KBM-7 (cell line): ENCODE results near the gene ISM1.

Source experiments
- DNase-seq: peaks from one replicate; pipeline ENCODE4 v3.0.0-alpha.2; 2015
- in situ Hi-C: fragments of 300-500 bp; cut with MboI; formaldehyde crosslinking; loops from 2 replicates; pipeline ENCODE4 v1.14.3; 2020; ENCODE audit warnings: low sequenced_read_pairs, low pct_unique_long_range_greater_than_20kb, mixed read lengths

ISM1 gene

DNA sequence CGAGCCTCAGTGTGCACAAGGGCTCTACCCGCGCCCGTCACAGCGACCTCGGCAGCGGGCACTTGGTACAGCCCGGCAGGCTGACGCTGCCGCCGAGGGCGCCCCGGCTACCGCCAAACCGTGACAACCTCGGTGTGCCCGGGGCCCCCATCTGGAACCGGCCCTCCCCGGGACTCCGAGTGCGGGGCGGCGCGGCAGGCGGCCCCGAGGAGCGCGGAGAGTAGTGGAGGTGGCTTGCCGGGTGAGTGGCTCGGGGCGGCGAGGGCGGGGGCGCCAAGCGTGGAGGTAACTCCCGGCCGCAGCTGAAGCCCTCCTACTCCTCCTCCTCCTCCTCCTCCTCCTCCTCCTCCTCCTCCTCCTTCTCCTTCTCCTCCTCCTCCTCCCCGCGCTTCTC is at the start of gene ISM1:
Gene ISM1, plus strand, starts transcription at position 371 of the 394 bp plus-strand sequence. CDS start 503 bp downstream, outside the sequence.
- in situ Hi-C loops = no loop called here
- DNase-seq = no peak

DNA sequence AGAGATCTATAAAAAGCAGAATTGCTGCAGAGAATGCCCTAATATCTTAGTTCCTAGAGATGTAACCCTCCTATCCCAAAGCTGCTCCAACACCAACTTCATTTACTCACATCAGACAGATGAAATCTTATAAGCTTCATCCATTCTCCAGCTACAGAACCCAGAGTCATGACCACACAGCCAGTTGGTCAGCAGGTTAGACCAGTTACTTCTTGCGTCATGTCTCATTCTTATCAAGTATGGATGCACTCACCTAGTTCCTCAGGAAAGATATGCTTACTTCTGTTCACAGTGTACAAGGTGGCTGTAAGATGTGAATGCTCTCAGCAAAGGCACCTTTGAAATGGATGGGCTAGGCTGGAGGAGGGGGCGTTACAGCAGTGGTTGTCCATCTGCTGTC is 47.9 kb upstream of the ISM1 start:
- in situ Hi-C loops = no loop called here
- no peak for DNase-seq

DNA sequence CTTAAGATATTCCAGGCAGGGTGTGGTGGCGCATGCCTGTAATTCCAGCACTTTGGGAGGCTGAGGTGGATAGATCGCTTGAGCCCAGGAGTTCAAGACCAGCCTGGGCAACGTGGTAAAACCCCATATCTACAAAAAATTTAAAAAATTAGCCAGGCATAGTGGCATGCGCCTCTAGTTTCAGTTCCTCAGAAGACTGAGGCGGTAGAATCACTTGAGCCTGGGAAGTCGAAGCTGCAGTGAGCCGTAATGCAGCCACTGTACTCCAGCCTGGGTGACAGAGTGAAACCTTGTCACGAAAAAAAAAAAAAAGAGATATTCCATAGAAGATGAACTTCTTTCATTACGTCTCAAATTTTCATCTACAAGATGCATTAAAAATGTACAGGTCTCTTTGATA is 46.7 kb upstream of the ISM1 start:
- DNase-seq = no peak
- in situ Hi-C loops = no loop called here

DNA sequence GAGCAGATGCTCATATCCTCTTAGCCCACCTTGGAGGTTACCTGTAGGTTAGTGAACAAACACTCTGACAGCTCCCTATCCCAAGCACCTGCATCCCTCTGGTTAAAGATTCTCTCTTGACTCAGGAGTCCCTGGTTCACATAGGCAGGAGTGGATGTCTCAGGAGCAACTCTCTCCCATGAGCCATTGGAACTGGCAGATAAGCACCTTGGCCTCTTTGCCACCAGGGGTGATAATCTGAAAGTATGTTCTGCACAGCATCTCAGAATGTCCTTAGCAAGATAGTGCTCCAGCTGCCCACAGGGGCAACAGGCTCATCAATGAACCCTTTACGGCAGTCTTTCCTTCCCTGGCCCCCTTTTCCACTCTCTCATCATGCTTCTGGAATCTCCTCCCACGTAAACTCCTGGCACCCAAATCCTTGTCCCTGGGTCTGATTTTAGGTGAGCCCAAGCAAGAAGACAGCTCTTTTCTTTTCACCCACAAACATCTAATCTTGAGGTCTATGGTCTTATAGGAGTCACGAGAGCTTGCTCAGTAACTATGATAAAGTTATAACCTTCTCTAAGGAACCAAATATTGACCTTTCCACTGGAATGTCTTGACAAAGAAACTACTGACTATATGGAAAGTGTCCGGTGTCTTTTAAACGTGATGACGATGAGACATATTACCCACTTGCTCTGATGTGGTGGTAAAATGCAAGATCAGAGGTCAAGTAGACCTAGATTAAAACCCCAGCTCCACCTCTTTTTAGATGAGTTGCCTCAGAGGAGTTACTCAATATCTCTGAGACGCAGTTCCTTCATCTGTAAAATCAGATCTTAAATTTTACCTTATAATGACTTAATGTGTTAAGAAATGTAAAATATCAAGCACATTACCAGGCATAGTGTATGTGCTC is 39.8 kb upstream of the ISM1 start:
- in situ Hi-C loops = no loop called here
- DNase-seq = no peak

DNA sequence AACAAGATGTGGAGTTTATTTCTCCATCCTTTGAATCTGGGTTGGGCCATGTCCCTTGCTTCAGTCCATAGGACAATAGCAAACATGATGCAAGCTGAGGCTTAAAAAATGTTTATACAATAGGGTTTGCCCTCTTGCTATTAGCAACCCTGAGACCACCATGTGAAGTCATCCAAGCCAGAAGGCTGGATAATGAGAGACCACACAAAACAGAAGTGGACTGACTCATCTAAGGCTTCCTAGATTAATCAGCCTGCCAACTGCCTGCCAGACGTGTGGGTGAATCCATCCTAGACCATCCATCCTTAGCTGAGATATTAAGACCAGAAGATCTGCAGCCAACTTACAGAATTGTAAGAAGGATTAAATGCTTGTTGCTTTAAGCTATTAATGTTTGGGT is 38.1 kb upstream of the ISM1 start:
- in situ Hi-C loops = no loop called here
- no peak for DNase-seq

DNA sequence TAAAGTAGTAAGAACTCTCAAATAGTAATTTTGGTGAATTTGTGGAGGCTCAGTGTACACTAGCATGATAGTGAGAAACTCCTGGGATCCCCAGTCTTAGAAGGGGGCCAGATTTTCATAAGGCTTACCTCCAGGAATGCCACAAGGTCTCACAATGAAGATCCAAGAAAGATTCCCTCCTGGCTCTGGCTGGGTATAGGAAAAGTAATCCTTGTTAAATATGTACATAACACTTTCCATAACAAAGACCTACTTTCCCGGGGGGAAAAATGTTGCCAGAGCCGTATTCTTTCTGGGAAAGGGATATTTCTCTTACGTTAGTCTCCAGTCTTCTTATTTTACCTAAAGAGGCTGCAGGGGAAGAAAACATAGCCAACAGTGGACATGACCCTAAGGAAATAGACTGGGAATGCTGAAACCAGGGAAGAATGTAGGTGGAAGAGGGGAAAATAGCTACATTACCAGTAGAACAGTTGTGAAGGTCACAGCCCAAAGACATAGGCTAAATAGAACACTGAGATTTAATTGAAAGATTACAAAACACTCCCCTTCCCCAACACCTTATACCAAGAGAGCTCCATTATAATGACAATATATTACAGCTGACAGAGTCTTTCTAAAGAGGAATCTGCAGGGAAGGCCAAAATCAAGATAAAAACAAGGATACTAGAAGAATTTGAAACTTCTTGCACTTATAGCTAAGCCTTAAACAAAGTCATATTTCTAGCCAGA is 34.9 kb upstream of the ISM1 start:
- no peak for DNase-seq
- in situ Hi-C loops = no loop called here

DNA sequence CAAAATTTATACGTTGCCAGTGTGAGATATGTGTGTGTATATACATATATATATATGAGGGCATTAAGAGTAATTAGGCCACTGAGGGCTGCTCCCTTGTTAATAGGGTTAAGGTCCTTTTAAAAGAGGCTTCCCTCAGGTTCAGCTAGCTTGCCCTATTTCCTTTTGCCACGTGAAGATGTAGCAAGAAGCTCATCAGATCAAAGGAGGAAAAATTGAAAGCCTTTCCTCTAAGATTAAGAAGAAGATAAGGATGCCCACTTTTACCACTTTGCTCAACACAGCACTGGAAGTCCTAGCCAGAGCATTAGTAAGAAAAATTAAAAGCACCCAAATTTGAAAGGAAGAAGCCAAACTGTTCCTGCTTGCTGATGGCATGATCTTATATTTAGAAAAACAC is 33.2 kb upstream of the ISM1 start:
- no peak for DNase-seq
- in situ Hi-C loops = no loop called here

DNA sequence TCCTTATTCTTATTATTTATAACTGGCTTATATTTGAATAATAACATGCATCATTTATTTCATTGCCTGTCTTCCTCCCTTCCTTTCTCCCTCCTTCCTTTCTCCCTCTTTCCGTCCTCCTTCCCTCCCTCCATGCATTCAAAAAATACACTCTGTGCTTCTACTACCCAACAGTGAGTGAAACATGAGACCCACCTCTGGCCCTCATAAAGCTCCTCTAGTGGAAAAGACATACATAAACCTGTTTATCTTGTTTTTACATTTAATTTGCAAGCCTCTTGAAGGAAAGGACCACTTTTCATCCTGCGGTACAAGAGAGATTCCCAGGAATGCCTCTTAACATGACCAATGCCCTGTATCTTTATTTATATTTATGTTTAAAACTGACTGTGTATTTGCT is 21.8 kb upstream of the ISM1 start:
- DNase-seq = no peak
- in situ Hi-C loops = no loop called here

DNA sequence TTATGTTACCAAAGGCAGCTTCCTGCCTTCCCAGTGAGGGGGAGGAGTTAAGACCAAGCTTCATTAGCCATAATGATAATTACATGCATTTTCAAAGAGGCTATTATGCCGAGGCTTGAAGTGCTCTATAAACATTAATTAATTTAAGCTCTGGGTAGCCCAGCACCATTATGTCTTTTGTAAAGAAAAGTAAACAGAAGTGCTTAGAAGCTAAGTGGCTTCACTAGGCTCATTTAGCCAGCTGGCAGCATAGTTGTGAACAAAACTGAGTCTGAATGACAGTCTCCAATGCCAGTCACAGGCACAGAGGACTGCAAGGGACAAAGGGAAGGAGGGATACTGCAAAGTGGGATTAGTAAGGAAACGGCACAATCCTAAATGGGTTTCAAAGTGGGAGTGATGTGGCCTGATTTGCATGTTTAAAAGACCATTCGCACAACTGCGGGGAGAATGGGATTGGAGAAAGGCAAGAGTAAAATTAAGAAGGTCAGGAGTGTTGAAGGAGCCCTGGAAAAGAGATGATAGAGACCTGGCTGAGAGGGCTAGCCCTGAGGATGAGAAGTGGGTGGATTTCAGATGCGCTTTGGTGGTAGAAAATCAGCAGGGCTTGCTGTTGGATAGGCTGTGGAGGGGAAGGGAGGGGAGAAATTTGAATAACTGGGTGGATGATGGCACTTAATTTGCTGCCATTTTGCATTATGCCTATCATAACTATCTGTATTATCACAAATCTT is 20.1 kb upstream of the ISM1 start:
- no peak for DNase-seq
- in situ Hi-C loops = no loop called here

DNA sequence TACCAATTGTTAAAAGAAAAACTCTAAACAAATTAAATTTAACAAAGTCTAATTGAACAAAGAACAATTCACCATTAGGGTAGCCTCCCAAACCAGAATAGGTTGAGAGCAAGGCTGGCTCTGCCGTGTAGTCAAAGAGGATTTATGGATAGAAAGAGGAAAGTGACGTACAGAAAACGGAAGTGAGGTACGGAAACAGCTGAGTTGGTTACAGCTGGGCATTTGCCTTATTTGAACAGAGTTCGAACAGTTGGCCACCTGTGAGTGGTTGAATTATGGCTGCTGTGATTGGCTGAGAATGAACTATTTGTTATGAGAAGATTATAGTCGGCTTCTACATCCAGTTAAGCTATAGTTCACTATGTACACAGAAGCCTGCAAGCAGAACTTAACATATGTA is 18.5 kb upstream of the ISM1 start:
- peak; percentile 41 for DNase-seq
- in situ Hi-C loops = no loop called here

DNA sequence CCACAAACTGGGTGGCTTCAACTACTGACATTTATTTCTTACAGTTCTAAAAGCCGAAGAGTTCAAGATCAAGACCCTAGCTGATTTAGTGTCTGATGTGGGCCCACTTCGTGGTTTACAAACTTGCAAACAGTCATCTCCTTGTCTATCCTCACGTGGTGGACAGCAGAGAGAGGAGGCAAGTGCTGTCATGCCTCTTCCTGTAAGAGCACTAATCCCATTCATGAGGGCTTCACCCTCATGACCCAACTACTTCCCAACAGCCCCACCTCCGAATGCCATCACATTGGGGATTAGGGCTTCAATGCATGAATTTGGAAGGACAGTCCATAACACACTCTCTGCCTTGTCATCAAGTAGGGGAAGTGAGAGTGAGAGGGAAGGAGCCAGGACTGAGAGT is 15.6 kb upstream of the ISM1 start:
- no peak for DNase-seq
- in situ Hi-C loops = no loop called here

DNA sequence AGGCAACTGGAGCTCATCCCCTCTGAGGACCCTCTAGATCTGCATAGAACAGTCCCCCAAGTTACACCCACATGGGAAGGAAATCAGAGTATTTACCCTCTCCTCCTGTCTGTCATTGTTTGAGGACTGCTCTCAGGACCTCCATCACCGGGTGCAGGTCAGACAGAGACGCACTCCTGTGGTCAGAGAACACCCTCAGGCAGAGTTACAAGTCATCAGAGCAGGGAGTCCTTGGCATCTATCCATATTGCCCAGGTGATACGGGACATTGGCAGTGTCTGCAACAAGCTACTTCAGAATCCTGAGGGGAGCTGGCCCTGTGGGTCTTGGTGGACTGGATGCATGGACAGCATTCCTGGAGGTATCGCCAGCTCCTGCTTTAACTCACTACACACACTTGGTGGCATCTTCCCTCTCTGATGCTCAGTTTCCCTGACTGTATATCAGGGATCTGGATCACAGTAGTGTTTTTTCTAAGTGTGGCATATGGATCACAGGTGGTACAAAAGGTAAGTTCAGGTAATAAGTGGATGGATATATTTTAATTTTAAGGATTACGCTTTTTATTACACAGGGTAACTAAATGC is 15.1 kb upstream of the ISM1 start:
- in situ Hi-C loops = no loop called here
- DNase-seq = no peak

DNA sequence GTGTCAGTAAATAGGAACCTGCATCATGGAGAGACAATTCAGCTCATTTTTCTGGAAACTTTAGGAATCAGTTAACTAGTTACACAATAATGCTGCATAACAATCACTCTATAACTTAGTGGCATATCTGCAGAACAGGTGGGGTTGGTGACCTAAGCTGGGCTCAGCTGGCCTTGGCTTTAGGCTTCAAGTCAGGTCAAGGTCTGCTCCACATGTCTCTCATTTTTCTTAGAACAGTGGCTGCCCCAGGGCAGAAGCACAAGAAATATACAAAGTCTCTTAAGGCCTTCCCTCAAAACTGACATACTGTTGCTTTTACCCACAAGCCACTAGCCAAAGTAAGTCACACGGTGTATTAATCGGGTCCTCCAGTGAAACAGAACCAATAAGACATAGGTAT is 14.1 kb upstream of the ISM1 start:
- no peak for DNase-seq
- in situ Hi-C loops = no loop called here

DNA sequence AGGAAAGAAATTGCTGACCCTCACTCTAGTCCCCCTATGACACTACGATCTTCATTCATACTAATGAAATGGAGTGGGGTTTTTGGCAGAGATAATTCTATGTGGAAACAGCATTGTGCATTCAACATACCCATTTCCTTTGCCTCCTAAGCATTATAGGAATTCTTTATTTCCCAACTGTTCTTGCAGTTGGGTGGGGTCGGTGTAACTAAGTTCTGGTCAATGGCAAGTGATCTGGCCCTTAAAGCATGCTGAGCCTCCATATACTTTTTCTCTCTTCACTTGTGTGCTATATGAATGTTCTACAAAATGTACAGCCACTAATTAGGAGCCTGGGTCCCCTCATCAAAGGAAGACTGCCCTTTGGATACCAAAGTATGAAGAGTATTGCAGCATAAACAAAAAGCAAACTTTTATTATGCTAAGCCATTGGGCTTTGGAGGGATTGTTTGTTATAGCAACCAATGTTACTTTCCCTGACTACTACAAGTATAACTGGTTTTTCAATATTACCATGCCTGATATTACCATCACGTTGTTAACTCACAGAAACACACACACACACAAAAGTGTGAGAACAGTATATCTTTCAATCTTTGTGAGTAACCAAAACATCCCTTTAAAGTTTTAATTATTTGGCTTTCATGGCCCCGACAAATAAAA is 9.0 kb upstream of the ISM1 start:
- in situ Hi-C loops = no loop called here
- no peak for DNase-seq

DNA sequence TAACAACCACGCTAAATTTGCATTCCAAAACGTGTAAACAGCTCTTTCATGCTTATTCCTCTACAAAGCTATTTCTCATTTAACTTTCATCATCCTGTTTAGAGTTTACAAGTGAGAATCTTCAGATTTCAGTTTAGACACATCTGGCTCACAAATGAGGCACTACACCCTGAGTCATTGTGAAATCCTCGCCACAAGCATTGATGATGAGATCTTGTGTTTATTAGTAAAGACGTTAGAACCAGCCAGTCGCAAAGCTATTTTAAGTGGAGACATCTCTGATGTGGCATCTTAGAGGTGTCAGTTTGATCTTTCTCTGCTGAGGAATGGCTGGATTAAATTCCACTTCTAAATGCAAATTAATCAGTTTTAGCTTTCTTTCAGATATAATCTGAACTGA is 8.3 kb upstream of the ISM1 start:
- in situ Hi-C loops = no loop called here
- DNase-seq = no peak

DNA sequence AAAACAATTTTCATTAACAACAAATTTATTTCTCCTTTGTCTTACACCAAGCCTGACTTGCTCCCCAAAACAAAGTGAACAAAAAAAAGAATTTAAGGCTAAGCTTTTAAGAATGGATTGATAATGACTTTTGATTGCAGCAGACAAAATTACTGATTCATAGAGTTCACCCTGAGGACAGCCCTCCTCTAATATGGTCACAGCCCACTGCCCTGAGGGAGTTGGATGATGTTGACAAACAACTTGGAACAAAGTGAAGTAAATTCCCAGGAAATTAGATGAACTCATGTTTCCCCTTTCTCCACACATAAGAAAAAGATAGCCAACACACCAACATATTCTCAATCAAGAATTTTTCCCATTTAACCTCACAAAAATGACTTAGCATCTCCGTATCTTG is 7.7 kb upstream of the ISM1 start:
- no peak for DNase-seq

DNA sequence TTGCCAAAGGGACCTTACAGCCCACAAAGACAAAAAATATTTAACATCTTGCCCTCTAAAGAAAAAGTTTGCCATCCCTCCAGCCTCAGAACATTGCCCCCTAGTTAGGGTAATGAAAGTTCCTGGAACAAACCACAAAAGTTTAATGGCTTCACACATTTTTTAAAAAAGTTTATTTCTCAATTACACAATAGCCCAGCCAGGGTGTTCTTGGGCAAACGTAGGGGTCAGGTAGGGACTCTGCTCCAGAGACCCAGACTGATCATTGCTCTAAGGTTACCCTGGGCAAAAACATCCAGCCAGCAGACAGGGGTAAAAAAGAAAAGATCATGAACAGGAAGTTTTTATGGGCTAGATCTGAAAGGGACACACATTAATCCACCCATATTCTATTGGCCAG is 4.5 kb upstream of the ISM1 start:
- no peak for DNase-seq
- in situ Hi-C loops = no loop called here

More for the DNA sequence above, 7.7 kb upstream of the ISM1 start:
- in situ Hi-C loops = no loop called here

DNA sequence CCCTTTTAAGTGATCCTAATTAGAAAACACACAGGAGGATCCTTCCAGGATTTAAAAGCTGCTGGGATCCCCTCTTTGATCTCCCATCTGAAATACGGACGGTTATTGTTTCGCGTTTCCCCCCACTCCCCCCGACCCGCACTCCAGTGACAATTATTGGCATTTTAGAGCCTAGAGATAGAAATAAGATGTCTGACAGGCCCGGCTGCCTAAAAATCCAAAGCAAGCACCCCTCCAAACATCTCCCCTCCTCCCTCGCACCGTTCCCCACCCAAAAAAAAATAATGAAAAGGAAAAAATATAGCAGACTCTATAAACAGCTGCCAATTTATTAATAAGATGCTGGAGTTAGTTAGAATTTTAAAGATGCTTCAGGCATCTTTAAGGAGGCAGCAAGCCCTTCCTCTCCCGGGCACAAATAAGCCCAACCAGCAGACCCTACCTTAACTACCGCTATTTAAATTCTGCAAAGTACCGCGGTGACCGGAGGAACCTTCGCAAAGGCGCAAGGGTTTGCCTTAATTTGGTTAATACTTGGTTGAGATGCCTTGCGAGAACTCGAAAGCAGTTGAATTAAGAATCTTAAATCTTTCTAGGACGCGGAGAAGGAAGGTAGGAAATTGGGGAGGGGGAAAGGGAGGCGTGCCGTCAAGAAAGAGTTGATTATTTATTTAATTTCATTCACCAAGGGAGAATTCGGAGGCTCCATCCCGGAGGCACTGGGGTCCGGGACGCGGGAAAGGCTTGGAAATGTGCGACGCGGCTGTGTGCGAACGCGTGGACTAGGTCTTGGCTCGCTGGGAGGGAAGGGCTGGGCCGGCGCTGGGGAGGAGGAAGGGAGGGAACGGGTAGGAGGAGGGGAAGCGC is 1.5 kb upstream of the ISM1 start:
- DNase-seq = no peak
- in situ Hi-C loops = no loop called here
